HG02852 (cell line): Measurements from ENCODE around the gene PSKH1.

ENCODE experiments used
- ATAC-seq: cut with Tn5 transposase; IDR thresholded peaks from one replicate; pipeline ENCODE4 v1.9.1; 2021; ENCODE audit warnings: mild to moderate bottlenecking, moderate library complexity; ENCODE audit not compliant: unreplicated experiment

Gene PSKH1

GRCh38 chr16:67922740-67923139, 29.7 kb downstream of the PSKH1 start:
- ATAC-seq, result no peak

GRCh38 chr16:67923414-67924116, 30.5 kb downstream of the PSKH1 start:
- ATAC-seq, result no peak

- no peak for ATAC-seq
Observed at GRCh38 chr16:67924140-67924906, 31.3 kb downstream of the PSKH1 start.

- no peak for ATAC-seq
Observed at GRCh38 chr16:67926181-67926750, 33.2 kb downstream of the PSKH1 start.

GRCh38 chr16:67927131-67927941, 34.3 kb downstream of the PSKH1 start:
- no peak for ATAC-seq

GRCh38 chr16:67928147-67928546, 35.1 kb downstream of the PSKH1 start:
- no peak for ATAC-seq

GRCh38 chr16:67928561-67929364, 35.7 kb downstream of the PSKH1 start:
- ATAC-seq, result no peak

- no peak for ATAC-seq
Observed at GRCh38 chr16:67930191-67930590, 37.1 kb downstream of the PSKH1 start.

- no peak for ATAC-seq
Observed at GRCh38 chr16:67930678-67931211, 37.7 kb downstream of the PSKH1 start.

- ATAC-seq, result no peak
Observed at GRCh38 chr16:67931712-67932461, 38.8 kb downstream of the PSKH1 start, which contains the start of gene CTRL. Gene CTRL (minus strand): TSS chr16:67931862. CDS start chr16:67931852, 10 bp downstream.

GRCh38 chr16:67932462-67932840, 39.4 kb downstream of the PSKH1 start:
- no peak for ATAC-seq

- ATAC-seq, result no peak
Observed at GRCh38 chr16:67933805-67934204, 40.8 kb downstream of the PSKH1 start.

GRCh38 chr16:67934306-67935100, 41.4 kb downstream of the PSKH1 start:
- ATAC-seq, result no peak

GRCh38 chr16:67935101-67935401, 42.0 kb downstream of the PSKH1 start:
- no peak for ATAC-seq

- ATAC-seq, result peak; percentile 86
Observed at GRCh38 chr16:67935402-67936123, 42.5 kb downstream of the PSKH1 start.

GRCh38 chr16:67936124-67936879, 43.2 kb downstream of the PSKH1 start, which contains the start of gene PSMB10:
Gene PSMB10 (minus strand): TSS chr16:67936850. CDS start chr16:67936749, 101 bp downstream.
- ATAC-seq, result peak; percentile 11
